GM19328 (cell line): ENCODE results near the gene DLG1.

Experiments used
- ATAC-seq: cut with Tn5 transposase; IDR thresholded peaks from one replicate; pipeline ENCODE4 v1.9.1; 2021; ENCODE audit warnings: mild to moderate bottlenecking, moderate library complexity; ENCODE audit not compliant: unreplicated experiment

Gene DLG1

DNA sequence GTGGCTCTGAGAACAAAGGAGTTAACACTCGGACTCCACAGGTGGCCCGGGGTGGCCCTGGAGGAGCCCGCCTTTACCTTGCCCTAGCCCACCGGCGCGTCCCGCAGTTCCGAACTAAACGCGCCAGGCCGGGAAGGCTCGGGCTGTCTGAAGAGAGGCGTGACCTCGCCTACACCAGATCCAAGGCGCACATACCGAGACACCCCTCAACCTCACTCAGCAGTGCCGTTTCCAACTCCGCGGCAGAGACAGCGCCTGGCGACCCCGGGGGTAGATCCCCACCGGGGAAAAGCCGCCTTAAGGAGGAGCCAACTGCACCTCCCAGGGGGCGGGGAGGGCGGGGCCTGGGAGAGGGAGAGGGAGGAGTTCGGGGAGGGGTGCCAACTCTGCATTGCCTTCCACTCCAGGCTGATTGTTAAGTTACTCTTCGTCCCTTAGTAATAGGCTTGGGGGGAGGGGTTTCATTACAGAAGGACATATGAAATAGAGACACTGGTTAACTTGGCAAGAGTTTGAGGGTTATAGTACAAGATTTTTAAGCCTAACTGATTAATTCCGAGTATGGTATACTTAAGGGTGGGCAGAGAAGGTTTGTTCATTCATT is at the start of gene DLG1:
Gene DLG1, minus strand, starts transcription at position 272 of the 604 bp plus-strand sequence. CDS start 1,408 bp downstream, outside the sequence.
- peak; percentile 51 for ATAC-seq

DNA sequence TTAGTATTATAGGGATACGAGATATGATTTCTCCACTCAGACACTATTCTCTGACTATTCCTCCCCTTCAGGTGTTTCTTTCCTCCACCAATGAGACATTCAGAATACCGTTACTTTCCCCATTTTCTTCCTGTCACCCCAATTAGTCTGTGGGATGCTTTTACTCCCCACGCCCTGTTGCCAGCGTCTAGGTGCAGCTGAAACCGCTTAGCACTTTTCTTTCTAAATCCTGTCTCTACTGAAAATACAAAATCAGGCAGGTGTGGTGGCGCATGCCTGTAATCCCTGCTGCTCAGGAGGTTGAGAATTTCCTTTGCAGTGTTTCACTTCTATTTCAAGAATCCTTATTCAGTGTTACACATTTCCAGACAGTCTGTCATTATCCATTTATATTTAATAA is 49.6 kb upstream of the DLG1 start:
- no peak for ATAC-seq

DNA sequence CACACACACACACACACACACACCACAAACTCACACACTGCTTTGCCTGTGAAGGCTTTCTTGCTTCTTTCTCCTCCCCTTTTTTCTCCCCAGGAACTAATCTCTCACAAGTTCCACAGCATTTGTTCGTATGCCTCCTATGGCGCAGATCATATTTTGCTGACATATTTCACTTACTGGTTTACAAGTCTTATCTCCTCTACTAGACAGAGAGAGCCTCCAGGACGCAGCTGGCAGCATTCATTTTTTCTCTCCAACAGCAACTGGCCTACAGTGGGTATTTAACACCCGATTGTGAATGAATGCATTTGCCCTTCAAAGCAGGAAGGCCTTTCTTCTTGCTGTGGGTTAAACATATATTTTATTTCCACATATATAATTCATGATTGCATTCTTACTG is 47.0 kb upstream of the DLG1 start:
- ATAC-seq = no peak

DNA sequence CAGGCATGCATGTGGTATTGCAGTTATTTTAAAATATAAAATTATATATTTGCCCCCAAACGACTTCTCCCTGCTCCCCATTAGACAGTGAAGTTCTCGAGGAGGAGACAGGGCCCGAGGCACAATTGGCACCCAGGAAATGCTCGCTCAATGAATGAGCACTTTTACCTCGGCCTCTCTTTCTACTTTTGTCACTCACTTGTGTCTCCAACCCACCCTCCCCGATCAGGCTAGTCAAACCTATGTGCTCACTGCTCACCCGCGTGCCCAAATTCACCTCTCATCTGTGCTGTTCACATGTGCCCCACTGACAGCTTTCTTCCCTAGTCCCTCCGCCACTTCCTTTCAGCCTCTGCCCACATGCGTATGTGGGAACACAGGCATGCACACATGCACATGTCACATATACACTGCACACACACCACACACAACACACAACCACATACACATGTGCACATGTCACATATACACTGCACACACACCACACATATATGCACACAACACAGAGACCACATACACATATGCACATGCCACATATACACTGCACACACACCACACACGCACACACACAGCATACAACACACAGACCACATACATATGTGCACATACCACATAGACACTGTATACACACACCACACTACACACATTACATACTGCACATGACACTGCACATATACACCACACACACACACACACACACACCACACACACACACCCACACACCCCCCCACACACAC is 46.3 kb upstream of the DLG1 start:
- ATAC-seq = no peak

DNA sequence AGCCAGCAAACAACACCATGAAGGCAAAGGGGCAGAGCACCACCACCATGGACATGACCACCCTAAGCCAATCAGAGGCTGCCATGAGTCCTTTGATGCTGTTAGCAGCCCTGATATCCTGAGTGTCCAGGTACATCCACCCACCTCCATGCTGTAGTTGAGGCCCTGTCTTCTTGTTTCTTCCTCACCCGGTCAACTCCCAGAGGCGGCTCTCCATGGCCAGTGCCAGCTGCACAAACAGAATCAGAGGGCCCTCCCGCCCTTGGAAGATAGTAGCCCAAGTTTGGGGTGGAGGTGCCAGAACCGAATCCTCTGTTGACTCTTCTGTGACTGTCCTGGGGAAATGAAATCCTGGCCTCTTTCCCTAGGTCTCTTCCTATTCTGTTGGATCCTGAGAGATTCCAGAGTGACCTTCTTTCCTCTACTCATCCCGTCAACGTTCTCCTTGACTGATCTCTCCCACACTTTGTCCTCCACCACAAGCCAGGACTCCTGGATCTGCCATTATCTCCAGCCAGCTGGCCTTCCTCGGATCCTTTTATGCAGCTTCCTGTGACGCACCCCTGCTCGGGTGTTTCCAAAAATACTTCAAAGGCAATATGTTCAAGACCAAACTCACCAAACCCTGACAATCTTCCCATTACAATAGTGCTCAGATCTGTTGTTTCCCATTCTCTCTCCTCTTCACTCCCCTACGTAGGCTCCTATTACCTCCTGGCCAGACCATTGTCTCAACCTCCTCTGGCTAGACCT is 45.4 kb upstream of the DLG1 start:
- ATAC-seq = no peak

DNA sequence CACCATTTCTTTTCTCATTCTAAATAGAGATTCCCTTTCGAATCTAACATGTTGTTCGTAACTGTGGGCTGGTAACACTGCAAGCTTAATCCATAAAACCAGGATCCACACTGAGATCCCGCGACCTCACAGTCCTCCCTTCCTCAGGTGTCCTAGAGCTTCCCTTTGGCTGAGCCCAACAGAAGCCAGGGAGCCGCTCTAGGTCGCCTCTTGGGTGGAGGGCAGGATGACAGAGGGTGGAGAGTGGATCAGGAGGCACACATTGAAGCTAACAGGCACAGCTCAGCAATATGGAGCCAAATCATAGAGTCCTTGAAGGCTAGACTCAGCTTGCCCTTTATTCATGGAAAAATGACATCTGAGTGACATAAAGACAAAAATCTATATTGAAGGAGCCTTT is 44.7 kb upstream of the DLG1 start:
- ATAC-seq = no peak

DNA sequence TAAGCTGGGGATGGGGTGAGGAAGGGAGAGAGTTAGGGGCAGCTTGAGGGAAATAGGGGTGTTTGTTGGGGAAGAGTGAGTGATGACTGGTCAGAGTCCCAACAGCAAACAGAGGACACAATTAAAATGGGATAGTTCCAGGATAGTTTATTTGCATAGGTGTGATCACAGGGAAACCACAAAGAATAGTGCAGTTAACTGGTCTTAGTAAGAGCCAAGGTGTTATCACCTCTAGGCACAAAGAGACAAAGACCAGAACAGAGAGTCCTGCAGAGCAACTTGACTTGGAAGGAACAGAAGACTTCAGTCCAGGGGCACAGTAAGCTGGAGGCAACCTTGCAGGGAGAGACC is 42.1 kb upstream of the DLG1 start:
- ATAC-seq = no peak

DNA sequence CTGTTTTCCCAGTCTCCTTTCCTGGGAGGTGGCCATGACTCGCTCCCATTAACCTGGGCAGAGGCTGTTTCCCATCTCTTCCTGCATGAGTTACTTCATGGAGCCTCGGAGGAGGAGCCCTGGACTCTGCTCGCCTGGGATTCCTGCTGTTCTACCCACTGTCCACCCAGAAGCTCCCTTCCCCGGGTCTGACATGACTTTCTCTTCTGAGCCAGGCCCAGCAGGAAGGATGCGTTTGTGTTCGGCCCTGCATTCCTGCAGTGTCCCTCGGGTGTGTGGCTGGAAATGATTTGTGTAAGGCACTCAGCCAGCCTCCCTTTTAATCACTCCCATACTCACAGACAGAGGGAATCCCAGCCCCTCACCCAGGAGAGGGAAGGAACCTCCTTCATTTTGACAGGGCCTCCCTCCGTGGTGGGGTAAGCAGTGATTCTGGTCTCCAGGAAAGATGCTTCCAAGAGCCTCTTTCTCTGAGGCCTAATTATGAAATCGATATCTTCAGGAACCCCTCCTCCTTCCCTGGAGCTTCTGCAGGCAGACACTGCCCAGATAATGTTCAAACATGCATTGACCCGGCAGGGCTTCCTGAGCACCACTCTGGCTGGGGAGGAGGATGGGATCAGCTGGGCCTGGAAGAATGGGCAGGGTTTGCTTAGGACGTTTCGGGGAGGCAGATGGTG is 41.6 kb upstream of the DLG1 start:
- ATAC-seq = no peak

DNA sequence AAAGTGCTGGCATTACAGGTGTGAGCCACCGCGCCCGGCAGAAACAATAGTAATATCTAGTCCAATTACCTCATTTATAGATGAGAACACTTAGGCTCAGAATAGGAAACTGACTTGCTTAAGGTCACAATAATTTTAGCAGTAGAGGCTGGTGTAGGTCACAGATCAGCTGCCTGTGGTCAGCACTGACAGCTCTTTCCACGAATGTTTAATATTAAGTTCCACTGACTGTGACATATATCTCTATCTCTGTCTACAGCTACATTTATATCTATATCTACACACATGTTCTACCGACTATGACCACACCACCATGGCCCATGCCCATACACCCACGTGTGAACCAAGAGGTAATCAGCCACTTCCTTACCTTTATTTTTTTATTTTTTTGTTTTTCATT is 40.2 kb upstream of the DLG1 start:
- no peak for ATAC-seq

DNA sequence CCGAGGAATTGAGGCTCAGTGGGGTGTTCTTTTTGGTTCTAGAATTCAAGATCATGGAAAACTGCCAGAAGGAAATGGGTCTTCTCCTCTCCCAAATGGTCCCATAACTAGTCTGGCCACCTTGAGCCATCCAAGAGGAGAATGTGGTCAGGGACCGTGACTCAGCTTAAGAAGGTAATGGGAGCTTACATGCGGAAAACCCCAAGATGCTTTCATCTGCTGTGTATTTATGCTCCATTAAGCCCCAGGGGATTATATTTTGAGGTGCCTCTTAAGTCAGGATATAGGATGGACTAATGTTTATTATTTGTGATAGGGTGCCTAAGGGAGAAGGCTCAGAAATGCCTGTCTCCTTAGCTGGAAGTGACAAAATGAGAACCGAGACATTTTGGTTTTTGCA is 39.2 kb upstream of the DLG1 start:
- no peak for ATAC-seq

DNA sequence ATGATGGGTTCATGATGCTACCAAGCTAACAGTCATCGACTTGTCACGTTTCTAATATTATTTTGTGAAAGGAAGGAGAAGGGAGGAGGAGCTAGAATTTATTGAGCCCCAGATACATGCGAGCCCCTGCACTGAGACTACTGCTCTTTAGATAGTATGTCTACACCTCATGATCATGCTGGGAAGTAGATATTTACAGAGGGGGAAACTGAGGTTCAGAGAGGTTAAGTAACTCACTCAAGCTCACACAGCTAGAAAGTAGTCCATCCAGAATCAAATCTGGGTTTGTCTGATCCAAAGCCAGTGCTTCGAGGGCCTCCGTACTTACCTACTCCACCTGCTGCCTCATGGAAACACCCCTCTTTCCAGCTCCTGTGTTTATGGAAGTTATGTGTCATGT is 38.8 kb upstream of the DLG1 start:
- ATAC-seq = no peak

DNA sequence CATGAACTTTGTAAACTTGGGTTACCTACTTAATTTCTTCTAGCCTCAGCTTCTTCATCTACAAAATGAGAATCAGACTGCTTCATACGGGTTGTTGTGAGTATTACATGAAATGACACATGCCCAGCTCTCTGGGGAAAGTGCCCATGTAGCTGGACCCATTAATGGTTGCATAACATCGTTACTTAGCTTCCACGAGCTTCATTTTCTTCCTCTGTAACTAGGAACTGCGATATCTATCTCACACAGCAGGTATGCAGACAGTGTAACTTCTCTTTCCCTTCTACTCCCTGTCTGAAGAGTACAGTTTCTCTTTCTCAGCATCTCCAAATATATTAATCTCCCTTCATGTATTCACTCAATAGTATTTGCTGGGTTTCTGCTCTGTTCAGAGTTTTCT is 37.9 kb upstream of the DLG1 start:
- no peak for ATAC-seq

DNA sequence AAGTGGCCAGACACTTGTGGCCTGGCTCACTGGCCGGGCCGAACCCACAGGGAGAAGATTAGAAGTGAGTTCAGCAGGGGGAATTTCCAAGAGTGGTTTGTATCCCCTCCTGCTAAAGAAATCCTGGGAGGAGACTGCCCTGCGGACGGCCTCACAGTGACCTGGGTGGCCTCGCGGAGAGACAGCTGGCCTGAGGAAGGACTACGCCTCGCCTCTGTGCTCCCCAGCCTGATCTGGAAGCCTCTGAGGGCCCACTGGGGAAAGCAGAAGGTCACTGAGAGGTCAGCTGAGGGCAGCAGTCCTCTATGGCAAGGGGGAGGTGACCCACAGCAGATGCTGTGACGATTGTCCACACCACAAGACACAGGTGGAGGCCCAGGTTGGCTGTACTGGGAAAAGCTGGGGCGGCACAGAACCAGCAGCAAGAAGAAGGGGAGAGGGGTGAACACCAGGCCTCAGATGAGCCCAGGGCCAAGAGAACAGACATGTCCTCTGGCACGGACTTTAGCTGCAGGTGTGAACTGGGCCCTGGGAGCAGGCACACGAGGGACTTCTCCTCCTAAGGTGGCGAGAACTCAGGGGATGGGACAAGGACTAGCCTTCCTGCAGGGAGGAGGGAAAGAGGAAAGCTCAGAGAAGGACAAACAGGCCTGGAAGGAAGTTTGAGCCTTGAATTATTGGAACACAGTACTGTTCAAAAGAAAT is 37.2 kb upstream of the DLG1 start:
- no peak for ATAC-seq

DNA sequence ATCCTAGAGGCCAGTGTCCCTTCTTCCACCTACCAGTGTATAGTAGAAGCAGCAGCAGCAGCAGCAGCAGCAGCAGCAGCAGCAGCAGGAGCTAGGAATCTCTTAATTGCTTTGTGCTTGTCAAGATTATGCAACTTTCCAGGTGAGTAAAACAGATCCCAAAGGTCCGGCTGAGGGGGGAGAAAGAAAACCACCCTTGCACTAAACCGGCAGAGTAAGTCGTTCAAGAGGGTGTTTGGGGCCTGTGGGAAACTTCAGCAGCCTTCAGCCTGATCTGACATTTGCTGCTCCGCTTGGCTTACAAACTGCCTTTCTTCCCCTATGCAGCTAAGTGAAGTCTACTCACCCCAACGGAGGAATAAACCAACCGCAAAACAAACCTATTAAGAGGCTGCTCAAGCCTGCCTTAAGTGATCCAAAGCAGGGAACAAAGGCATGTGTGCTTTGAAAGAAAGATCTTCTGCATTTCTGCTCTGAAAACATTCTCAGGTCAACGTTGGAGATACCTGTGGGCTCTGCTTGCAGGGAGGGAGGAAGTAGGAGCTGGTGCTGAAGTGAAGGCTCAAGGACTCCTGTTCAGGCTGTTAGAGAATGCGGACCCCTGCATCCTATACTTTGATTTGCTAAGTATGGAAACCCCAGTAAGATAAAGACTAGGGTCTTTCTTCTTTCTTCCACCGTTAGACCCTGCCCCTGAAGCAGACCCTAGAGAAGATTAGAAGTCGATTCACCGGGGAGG is 35.7 kb upstream of the DLG1 start:
- ATAC-seq = no peak

DNA sequence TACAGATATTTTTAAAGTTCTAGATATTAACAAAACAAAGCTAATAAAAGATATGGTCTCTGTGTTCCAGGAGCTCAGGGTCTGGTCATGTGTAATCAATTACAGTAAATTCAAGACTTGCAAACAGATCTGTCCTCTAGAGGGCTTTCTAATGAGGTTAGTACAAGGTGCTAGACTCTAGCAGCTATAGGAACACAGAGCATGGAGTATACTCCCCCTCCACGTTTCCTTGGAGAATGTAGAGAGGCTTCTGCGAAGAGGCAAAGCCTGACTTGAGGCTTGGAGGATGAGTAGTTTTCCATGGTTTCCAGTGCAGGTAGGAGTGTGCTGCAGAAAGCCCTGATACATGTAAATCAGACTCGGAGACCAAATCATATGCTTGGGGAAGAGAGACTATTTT is 32.7 kb upstream of the DLG1 start:
- no peak for ATAC-seq

DNA sequence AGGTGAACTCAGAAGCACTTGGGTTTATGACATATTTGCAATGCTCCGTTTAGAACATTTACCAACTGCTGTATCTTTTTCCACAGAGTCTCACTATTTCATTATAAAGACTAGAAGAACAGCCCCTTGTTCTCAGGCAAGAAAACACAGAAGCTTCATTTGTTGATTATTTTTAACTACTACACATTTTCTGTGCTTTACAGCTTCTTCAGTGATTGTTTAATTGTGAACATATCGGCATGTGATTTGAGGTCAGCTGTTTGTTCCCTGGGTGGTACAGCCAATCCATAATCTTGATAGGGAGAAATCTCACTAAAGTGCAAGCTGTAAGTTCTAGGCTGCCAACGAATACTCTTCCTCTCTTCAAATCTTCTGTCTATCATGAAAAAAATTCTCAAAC is 31.0 kb upstream of the DLG1 start:
- no peak for ATAC-seq

DNA sequence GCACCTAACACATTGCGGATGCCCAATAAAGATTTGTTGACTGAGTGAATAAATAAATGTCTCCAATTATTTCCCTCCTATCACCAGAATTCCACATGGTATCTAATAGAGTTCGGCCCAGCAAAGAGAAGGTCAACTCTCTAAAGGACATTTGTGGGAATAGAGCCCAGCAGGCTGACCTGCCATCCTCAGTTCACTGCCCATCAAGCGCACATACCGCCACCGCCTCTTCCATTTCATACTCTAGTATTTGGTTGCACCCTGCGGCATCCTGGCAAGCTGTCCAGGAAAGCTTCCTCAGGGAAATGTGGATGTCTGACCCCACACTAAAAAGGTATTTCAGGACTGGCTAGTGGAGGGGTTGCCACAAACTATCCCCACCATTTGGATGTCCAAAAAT is 29.8 kb upstream of the DLG1 start:
- no peak for ATAC-seq

DNA sequence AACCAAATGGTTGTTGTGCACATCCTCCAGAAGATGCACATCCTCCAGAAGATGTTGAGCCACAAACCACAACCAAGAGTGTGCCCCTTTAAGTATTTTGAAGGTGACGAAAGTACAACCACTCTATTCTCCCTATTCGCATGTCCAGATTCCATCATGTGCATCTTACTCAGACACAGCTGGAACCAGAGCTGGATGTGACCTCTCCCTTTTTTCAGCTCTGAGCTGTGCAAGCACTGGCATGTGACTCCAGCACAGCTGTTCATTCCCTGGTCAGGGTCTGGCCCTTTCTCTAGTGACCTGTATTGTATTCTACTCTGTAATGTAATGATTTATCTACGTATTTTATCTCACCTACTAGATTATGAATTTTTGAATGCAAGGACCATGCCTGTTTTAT is 29.3 kb upstream of the DLG1 start:
- no peak for ATAC-seq

DNA sequence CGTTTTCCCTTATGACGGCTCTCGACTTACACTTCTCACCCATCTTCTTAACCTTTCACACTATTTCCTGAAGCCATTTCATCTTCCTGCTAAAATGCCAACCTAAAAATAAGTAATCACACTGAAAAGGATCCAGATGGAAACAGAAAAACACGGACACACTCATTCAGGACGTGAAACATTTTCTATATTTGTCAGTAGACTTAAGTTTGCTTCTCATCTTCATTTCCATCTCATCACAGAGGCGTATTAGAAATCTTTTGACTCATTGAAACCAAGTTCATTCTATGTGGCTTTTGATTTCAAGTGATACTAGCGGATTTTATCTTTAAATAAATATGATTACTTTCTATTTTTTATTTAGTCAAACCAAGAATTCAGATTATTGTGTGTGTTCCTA is 27.4 kb upstream of the DLG1 start:
- ATAC-seq = no peak

DNA sequence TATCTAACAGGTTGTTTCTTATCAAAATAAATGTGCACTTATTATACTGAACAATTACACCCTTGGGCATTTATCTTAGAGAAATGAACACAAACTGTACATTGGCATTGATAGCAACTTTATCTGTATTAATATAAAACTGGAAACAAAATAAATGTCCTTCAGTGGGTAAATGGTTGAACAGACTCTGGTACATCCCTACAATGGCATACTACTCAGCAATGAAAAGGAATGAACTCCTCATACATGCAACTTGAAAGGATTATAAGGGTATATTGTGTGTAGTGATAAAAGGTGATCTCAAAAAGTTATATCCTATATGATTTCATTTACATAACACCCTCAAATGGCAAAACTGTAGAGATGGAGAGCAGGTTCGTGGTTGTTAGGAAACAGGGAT is 23.7 kb upstream of the DLG1 start:
- no peak for ATAC-seq
